Transverse colon (tissue), 4 donors: Measurements from ENCODE around the gene GBGT1. TPM values are rescaled to one million over a fixed set of nuclear protein-coding genes. Genes with fewer than 3 reads are reported as not detected.

ENCODE experiments used
- DNase-seq: peaks from one replicate; pipeline ENCODE4 v3.0.0-alpha.2; 2019
- H3K27ac ChIP-seq, 4 donors: fragments of 200-600 bp; sonication (generic); 2 replicates each; pipeline ENCODE4 v1.5.1; 2016 to 2018; ENCODE audit warnings: inconsistent platforms in 4 of 4
- H3K27me3 ChIP-seq: fragments of 200-600 bp; sonication (generic); 2 replicates; pipeline ENCODE4 v1.5.1; 2017; ENCODE audit warnings: inconsistent platforms
- H3K36me3 ChIP-seq, 4 donors: fragments of 200-600 bp; sonication (generic); 2 replicates each; pipeline ENCODE4 v1.5.1; 2017 to 2019; ENCODE audit warnings: inconsistent platforms in 4 of 4
- H3K4me1 ChIP-seq, 4 donors: fragments of 200-600 bp; sonication (generic); 2 replicates each; pipeline ENCODE4 v1.5.1; 2017 to 2020; ENCODE audit warnings: inconsistent platforms in 4 of 4
- H3K4me3 ChIP-seq, 4 donors: fragments of 200-600 bp; sonication (generic); 1 replicate in 1 of 4; 2 replicates in 3 of 4; pipeline versions ENCODE4 v1.5.1 to v1.6.1; 2017 to 2019; ENCODE audit warnings: inconsistent platforms in 4 of 4
- H3K9me3 ChIP-seq, 2 donors: fragments of 200-600 bp; sonication (generic); 2 replicates each; pipeline ENCODE4 v1.5.1; 2017 to 2019; ENCODE audit warnings: inconsistent platforms in 2 of 2
- CTCF ChIP-seq, 5 experiments: fragments of 200-600 bp in 3 of 5; fragments of 450-650 bp in 2 of 5; sonication (generic) in 3 of 5; IDR thresholded peaks; 1 replicate in 2 of 5; 2 replicates in 3 of 5; pipeline ENCODE4 v1.5.1; 2016 to 2017; ENCODE audit warnings: antibody characterized with exemption in 5 of 5, inconsistent platforms in 3 of 5, mild to moderate bottlenecking in 2 of 5, moderate library complexity in 1 of 5
- EP300 ChIP-seq: sonication (generic); formaldehyde crosslinking; IDR thresholded peaks from one replicate; pipeline ENCODE4 v1.6.1; 2017; ENCODE audit warnings: antibody characterized with exemption, low read depth
- POLR2A ChIP-seq: fragments of 450-650 bp; IDR thresholded peaks from one replicate; pipeline ENCODE4 v1.6.1; 2016; ENCODE audit warnings: antibody characterized with exemption, mild to moderate bottlenecking, moderate library complexity
- POLR2AphosphoS5 ChIP-seq, 3 donors: sonication (generic); formaldehyde crosslinking; IDR thresholded peaks; one replicate each; pipeline ENCODE4 v1.6.1; 2016; ENCODE audit warnings: antibody characterized with exemption in 3 of 3
- WGBS, 2 donors: methylation state at CpG; one replicate each; pipeline ENCODE4 v1.1.5; 2018; ENCODE audit warnings: low coverage in 1 of 2; 5-methylcytosine and 5-hydroxymethylcytosine counted together
- in situ Hi-C, 4 donors: fragments of 200-750 bp; cut with MboI; loops; one replicate each; pipeline versions ENCODE4 v1.15.0 to v1.15.1; 2017; ENCODE audit warnings: low sequenced_read_pairs in 3 of 4, low pct_ligation_motif_present in 1 of 4, low pct_unique_long_range_greater_than_20kb in 1 of 4
- intact Hi-C: fragments of 100-400 bp; cut with DNase I; formaldehyde crosslinking; loops from one replicate; pipeline ENCODE4 v1.15.1; 2023; ENCODE audit warnings: low total_unique reads
- total RNA-seq, 4 donors: library from RNA; depleted of rRNA; stranded (reverse); fragments of >200 nt; gene quantifications; one replicate each; pipeline ENCODE4 v1.1.0, GENCODE V29; 2016

The GBGT1 gene
- total RNA-seq, 4 donors from 2014 or later: 4.1 to 15.7 (median 11.8) TPM

GRCh38 chr9:133142684-133143622, 20.8 kb downstream of the GBGT1 start:
- peaks cover 55 to 83% (median 58%) of the 10 kb centered on the region in 4 donors for H3K4me1 ChIP-seq
- H3K4me3 ChIP-seq: no peak overlapping the region
- no peaks in the 10 kb centered on the region for H3K9me3 ChIP-seq
- TF ChIP-seq POLR2AphosphoS5 (IDR thresholded peaks at IDR 0.05) (peak in 1 of 3 donors; percentile 19), EP300 (no peak), POLR2A (no peak), CTCF (IDR thresholded peaks at IDR 0.05) (no peak)
- H3K27me3 ChIP-seq: no peaks in the 10 kb centered on the region
- intact Hi-C loops (loop anchor here (10.0 kb wide), 1 partner anchor 98 kb away; no protein-coding TSS in a partner anchor), in situ Hi-C loops (no loop called here)
- H3K27ac ChIP-seq: peak overlapping the region; percentile 47 to 82 (median 79)
- no peaks in the 10 kb centered on the region for H3K36me3 ChIP-seq
- WGBS, 2 donors: 66% methylated on average over 14 of the region's 18 CpGs; no CpG with 5 or more reads in 1 of the 2 donors
- DNase-seq: peak; percentile 68

- TF ChIP-seq POLR2AphosphoS5 (IDR thresholded peaks at IDR 0.05) (no peak), CTCF (IDR thresholded peaks at IDR 0.05) (no peak), POLR2A (no peak), EP300 (no peak)
- Histone ChIP-seq H3K27me3 (no peaks in the 10 kb centered on the region), H3K36me3 (no peaks in the 10 kb centered on the region), H3K27ac (peak overlapping the region; percentile 47 to 82 (median 79)), H3K4me1 (peaks cover 55 to 83% (median 57%) of the 10 kb centered on the region in 4 donors), H3K9me3 (no peaks in the 10 kb centered on the region), H3K4me3 (no peak overlapping the region)
- intact Hi-C loops: loop anchor here (10.0 kb wide), 1 partner anchor 97 kb away; no protein-coding TSS in a partner anchor
- peak; percentile 61 for DNase-seq
- in situ Hi-C loops: no loop called here
- whole genome bisulfite sequencing, 2 donors: 56 to 60% methylated on average over 1 to 16 of the region's 16 CpGs
Observed at GRCh38 chr9:133141833-133142595, 21.7 kb downstream of the GBGT1 start.

- in situ Hi-C loops (no loop called here), intact Hi-C loops (loop anchor here (10.0 kb wide), 1 partner anchor 96 kb away; no protein-coding TSS in a partner anchor)
- no peaks in the 10 kb centered on the region for H3K27me3 ChIP-seq
- no peak for DNase-seq
- TF ChIP-seq POLR2A (no peak), POLR2AphosphoS5 (IDR thresholded peaks at IDR 0.05) (no peak)
- H3K27ac ChIP-seq: peak overlapping the region in 3 of 4 donors; percentile 36 to 96 (median 52)
- no peaks in the 10 kb centered on the region for H3K9me3 ChIP-seq
- peaks cover 66 to 91% (median 70%) of the 10 kb centered on the region in 4 donors for H3K4me1 ChIP-seq
- no peak overlapping the region for H3K4me3 ChIP-seq
- WGBS, 2 donors: 77% methylated on average over 2 of the region's 14 CpGs; no CpG with 5 or more reads in 1 of the 2 donors
- no peaks in the 10 kb centered on the region for H3K36me3 ChIP-seq
Observed at GRCh38 chr9:133140606-133141005, 23.1 kb downstream of the GBGT1 start.

GRCh38 chr9:133140174-133140505, 23.6 kb downstream of the GBGT1 start:
- Histone ChIP-seq H3K4me1 (peaks cover 69 to 96% (median 75%) of the 10 kb centered on the region in 4 donors), H3K36me3 (no peaks in the 10 kb centered on the region), H3K4me3 (no peak overlapping the region), H3K9me3 (no peaks in the 10 kb centered on the region), H3K27me3 (no peaks in the 10 kb centered on the region), H3K27ac (peak overlapping the region in 3 of 4 donors; percentile 36 to 96 (median 52))
- TF ChIP-seq CTCF (IDR thresholded peaks at IDR 0.05): no peak
- 50% methylated on average over 4 of the region's 4 CpGs; no CpG with 5 or more reads in 1 of the 2 donors for WGBS, 2 donors
- intact Hi-C loops (loop anchor here (10.0 kb wide), 1 partner anchor 95 kb away; no protein-coding TSS in a partner anchor), in situ Hi-C loops (no loop called here)
- DNase-seq: peak; percentile 72
